GM12878 (cell line): ENCODE data around the gene MYO9B. TPM values are rescaled to one million over a fixed set of nuclear protein-coding genes. Genes with fewer than 3 reads are reported as not detected.

Experiments used
- ATAC-seq: fragments of 200-7000 bp; cut with Tn5 transposase; 3 replicates; pipeline ENCODE4 v1.9.1; 2020; ENCODE audit warnings: mild to moderate bottlenecking, moderate library complexity
- BruUV-seq: library from RNA; stranded (reverse); fragments of 400-500 nt; replicated peaks from 2 replicates; lab custom pipeline; 2021; lab: Mats Ljungman, UMichigan
- CTCF ChIA-PET: fragments of 300-600 bp; sonication (Branson Sonifier 250); formaldehyde crosslinking; extraction: SDS; loops from one replicate; lab custom pipeline; 2021; ENCODE audit warnings: inconsistent platforms; lab: Yijun Ruan, JAX
- POLR2A ChIA-PET: fragments of 350-600 bp; formaldehyde crosslinking; extraction: SDS; loops from one replicate; lab custom pipeline; 2021; ENCODE audit warnings: inconsistent platforms; lab: Charles Lee
- RAD21 ChIA-PET: fragments of 300-600 bp; sonication (Branson Sonifier 250); formaldehyde crosslinking; loops from one replicate; lab custom pipeline; 2023; ENCODE audit warnings: antibody characterized with exemption; ENCODE audit not compliant: unreplicated experiment; lab: Charles Lee
- SMC1A ChIA-PET: fragments of 300-600 bp; sonication (Branson Sonifier 250); formaldehyde crosslinking; loops from one replicate; lab custom pipeline; 2023; ENCODE audit not compliant: unreplicated experiment, uncharacterized antibody; lab: Charles Lee
- DNase-seq: peaks from one replicate; pipeline ENCODE4 v3.0.0-alpha.2; 2011; ENCODE audit warnings: low read depth, low spot score
- FAIRE-seq: peaks from 3 replicates; lab custom pipeline; 2011; peaks lifted over from hg19 to GRCh38; lab: Jason Lieb, UNC
- H2AFZ ChIP-seq: 2 replicates; pipeline ENCODE4 v1.6.0; 2011; ENCODE audit warnings: low read depth, low read length, control low read depth; ENCODE audit not compliant: control insufficient read depth
- H3K27ac ChIP-seq: 2 replicates; pipeline ENCODE4 v1.5.1; 2011; ENCODE audit warnings: control low read depth; ENCODE audit not compliant: control insufficient read depth, insufficient read depth
- H3K27me3 ChIP-seq, 2 experiments: replicated peaks in 1 of 2; 2 replicates each; pipeline versions ENCODE4 v1.6.0 to v1.6.1; 2011; ENCODE audit warnings: low read length in 1 of 2; ENCODE audit not compliant: control insufficient read depth in 2 of 2, insufficient read depth in 2 of 2
- H3K36me3 ChIP-seq, 2 experiments: 2 replicates each; pipeline ENCODE4 v1.5.1; 2011; ENCODE audit warnings: low read length in 1 of 2; ENCODE audit not compliant: control insufficient read depth in 2 of 2, insufficient read depth in 2 of 2
- H3K4me1 ChIP-seq: 2 replicates; pipeline ENCODE4 v1.6.1; 2011; ENCODE audit warnings: mild to moderate bottlenecking, low read length, moderate library complexity, mixed read lengths; ENCODE audit not compliant: control insufficient read depth, insufficient read depth
- H3K4me2 ChIP-seq: 2 replicates; pipeline ENCODE4 v1.6.0; 2011; ENCODE audit warnings: control low read depth; ENCODE audit not compliant: control insufficient read depth, insufficient read depth
- H3K4me3 ChIP-seq: fragments of 200-600 bp; sonication (generic); 2 replicates; pipeline ENCODE4 v1.5.1; 2016
- H3K79me2 ChIP-seq: 2 replicates; pipeline ENCODE4 v1.6.0; 2011; ENCODE audit warnings: low read length; ENCODE audit not compliant: control insufficient read depth, insufficient read depth
- H3K9ac ChIP-seq: 2 replicates; pipeline ENCODE4 v1.8.0; 2011; ENCODE audit warnings: low read length, control low read depth, mixed read lengths; ENCODE audit not compliant: control insufficient read depth, insufficient read depth
- H3K9me3 ChIP-seq: replicated peaks from 3 replicates; pipeline ENCODE4 v1.5.1; 2011; ENCODE audit warnings: mild to moderate bottlenecking, low read length; ENCODE audit not compliant: control insufficient read depth, insufficient read depth
- H4K20me1 ChIP-seq: 2 replicates; pipeline ENCODE4 v1.6.0; 2011; ENCODE audit not compliant: control insufficient read depth, insufficient read depth
- BACH1 ChIP-seq: fragments of 450-650 bp; IDR thresholded peaks from 2 replicates; pipeline ENCODE4 v1.6.1; 2017; ENCODE audit warnings: mild to moderate bottlenecking, borderline replicate concordance
- BRCA1 ChIP-seq: IDR thresholded peaks from 2 replicates; pipeline ENCODE4 v1.6.1; 2011; ENCODE audit warnings: low read depth, low read length, improper control_type of control experiment
- IRF3 ChIP-seq: fragments of 450-650 bp; IDR thresholded peaks from 2 replicates; pipeline ENCODE4 v1.6.1; 2014; ENCODE audit warnings: mild to moderate bottlenecking
- RCOR1 ChIP-seq: conservative IDR thresholded peaks from 2 replicates; pipeline ENCODE4 v1.6.1; 2012; ENCODE audit warnings: low read depth, low read length, improper control_type of control experiment
- RELA ChIP-seq: fragments of 450-650 bp; IDR thresholded peaks from 2 replicates; pipeline ENCODE4 v1.8.0; 2014; ENCODE audit warnings: borderline replicate concordance; ENCODE audit not compliant: partially characterized antibody
- SUZ12 ChIP-seq: fragments of 200-600 bp; sonication (generic); IDR thresholded peaks from one replicate; pipeline ENCODE4 v1.6.1; 2018; ENCODE audit warnings: antibody characterized with exemption, mild to moderate bottlenecking; ENCODE audit not compliant: unreplicated experiment
- ZBED1 ChIP-seq: IDR thresholded peaks from 2 replicates; pipeline ENCODE4 v1.6.1; 2016; ENCODE audit warnings: borderline replicate concordance
- ZNF207 ChIP-seq: fragments of 450-650 bp; IDR thresholded peaks from 2 replicates; pipeline ENCODE4 v1.6.1; 2014; ENCODE audit warnings: antibody characterized with exemption, mild to moderate bottlenecking, borderline replicate concordance
- WGBS: methylation state at CpG from one replicate; pipeline ENCODE4 v1.1.6; 2016; ENCODE audit warnings: low lambda C conversion rate; ENCODE audit not compliant: insufficient replicate concordance, insufficient coverage; ENCODE audit errors: missing lambda C conversion rate; 5-methylcytosine and 5-hydroxymethylcytosine counted together
- in situ Hi-C: fragments of 300-500 bp; cut with MboI; formaldehyde crosslinking; loops from 9 replicates; pipeline ENCODE4 v1.14.3; 2018; ENCODE audit warnings: mixed read lengths
- intact Hi-C: fragments of 100-400 bp; cut with micrococcal nuclease; formaldehyde crosslinking; loops from one replicate; pipeline ENCODE4 v1.14.2; 2022; ENCODE audit not compliant: unreplicated experiment
- polyA plus RNA-seq, 11 experiments: library from polyadenylated mRNA; depleted of rRNA in 4 of 11; unstranded in 6 of 11; stranded (reverse) in 5 of 11; fragments of >200 nt; fragmentation: Nextera tagmentation in 4 of 11; fragmentation: Illumina TruSeq in 1 of 11; extraction: Ambion mirVana in 4 of 11; extraction: Trizol in 1 of 11; gene quantifications; 1 replicate in 1 of 11; 2 replicates in 10 of 11; pipeline versions ENCODE4 v1.2.1 to v1.2.3, GENCODE V29; 2011 to 2016; ENCODE audit warnings: inconsistent platforms in 2 of 11, missing spikeins in 2 of 11, low read depth in 1 of 11
- total RNA-seq, 4 experiments: library from RNA; depleted of rRNA in 3 of 4; stranded (reverse); fragments of >200 nt in 3 of 4; fragmentation: Illumina TruSeq in 1 of 4; extraction: Trizol in 1 of 4; gene quantifications; 2 replicates each; pipeline versions ENCODE4 v1.2.1 to v1.2.3, GENCODE V29; 2013 to 2021
- TF ChIP-seq, protein P1 (sequence below): fragments of 450-650 bp; IDR thresholded peaks from 2 replicates; pipeline ENCODE4 v1.6.1; 2017; ENCODE audit warnings: mild to moderate bottlenecking, moderate library complexity
- TF ChIP-seq, protein P2 (sequence below): IDR thresholded peaks from 2 replicates; pipeline ENCODE4 v1.6.1; 2011; ENCODE audit warnings: borderline replicate concordance, low read depth, mild to moderate bottlenecking, moderate library complexity, low read length; ENCODE audit not compliant: insufficient read depth, poor library complexity, severe bottlenecking
- TF ChIP-seq, protein P3 (sequence below): fragments of 450-650 bp; IDR thresholded peaks from 2 replicates; pipeline ENCODE4 v1.6.1; 2017; ENCODE audit warnings: low read depth, mild to moderate bottlenecking, moderate library complexity
- TF ChIP-seq, protein P4 (sequence below): fragments of 450-650 bp; IDR thresholded peaks from 2 replicates; pipeline ENCODE4 v1.6.1; 2018; ENCODE audit warnings: mild to moderate bottlenecking, low read depth, moderate library complexity; ENCODE audit not compliant: partially characterized antibody

The MYO9B gene
- total and polyA plus RNA-seq, 10 of the 15 experiments (the other 5 are each of a cell fraction or from before 2014, with no cell fraction given), result 5.4 to 165 (median 45.8) TPM

DNA sequence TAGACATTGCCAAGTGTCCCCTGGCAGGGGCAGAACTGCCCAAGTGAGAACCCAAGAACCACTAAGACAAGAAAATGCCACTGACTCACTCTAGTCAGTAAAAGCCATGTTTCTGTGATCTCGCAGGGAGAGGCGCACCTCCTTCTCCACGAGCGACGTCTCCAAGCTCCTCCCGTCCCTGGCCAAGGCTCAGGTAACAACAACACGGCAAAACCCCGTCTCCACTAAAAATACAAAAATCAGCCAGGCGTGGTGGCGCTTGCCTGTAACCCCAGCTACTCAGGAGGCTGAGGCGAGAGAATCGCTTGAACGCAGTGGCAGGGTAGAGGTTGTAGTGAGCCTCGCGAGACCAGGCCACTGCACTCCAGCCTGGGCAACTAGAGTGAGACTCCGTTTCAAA is 122.1 kb downstream of the MYO9B start:
- H3K4me3 ChIP-seq, result no peak overlapping the region
- 92% methylated on average over 16 of the region's 16 CpGs for WGBS
- H2AFZ ChIP-seq, result no peak overlapping the region
- no peak for FAIRE-seq
- no peaks in the 10 kb centered on the region for H3K27me3 ChIP-seq
- in situ Hi-C loops (no loop called here), intact Hi-C loops (no loop called here)
- ChIA-PET RAD21 (no interaction called here), CTCF (no interaction called here), SMC1A (no interaction called here), POLR2A (no interaction called here)
- no peak overlapping the region for H3K9ac ChIP-seq
- H3K79me2 ChIP-seq, result no peaks in the 10 kb centered on the region
- no peaks in the 10 kb centered on the region for H3K9me3 ChIP-seq
- H3K4me2 ChIP-seq, result no peak overlapping the region
- peaks cover 33 to 52% of the 10 kb centered on the region in 2 experiments for H3K36me3 ChIP-seq
- no peak for DNase-seq
- no peak overlapping the region for H3K27ac ChIP-seq
- BruUV-seq, result no TSS peak
- no peaks in the 10 kb centered on the region for H3K4me1 ChIP-seq
- no peak for ATAC-seq
- H4K20me1 ChIP-seq, result no peaks in the 10 kb centered on the region
- TF ChIP-seq, protein P1, sequence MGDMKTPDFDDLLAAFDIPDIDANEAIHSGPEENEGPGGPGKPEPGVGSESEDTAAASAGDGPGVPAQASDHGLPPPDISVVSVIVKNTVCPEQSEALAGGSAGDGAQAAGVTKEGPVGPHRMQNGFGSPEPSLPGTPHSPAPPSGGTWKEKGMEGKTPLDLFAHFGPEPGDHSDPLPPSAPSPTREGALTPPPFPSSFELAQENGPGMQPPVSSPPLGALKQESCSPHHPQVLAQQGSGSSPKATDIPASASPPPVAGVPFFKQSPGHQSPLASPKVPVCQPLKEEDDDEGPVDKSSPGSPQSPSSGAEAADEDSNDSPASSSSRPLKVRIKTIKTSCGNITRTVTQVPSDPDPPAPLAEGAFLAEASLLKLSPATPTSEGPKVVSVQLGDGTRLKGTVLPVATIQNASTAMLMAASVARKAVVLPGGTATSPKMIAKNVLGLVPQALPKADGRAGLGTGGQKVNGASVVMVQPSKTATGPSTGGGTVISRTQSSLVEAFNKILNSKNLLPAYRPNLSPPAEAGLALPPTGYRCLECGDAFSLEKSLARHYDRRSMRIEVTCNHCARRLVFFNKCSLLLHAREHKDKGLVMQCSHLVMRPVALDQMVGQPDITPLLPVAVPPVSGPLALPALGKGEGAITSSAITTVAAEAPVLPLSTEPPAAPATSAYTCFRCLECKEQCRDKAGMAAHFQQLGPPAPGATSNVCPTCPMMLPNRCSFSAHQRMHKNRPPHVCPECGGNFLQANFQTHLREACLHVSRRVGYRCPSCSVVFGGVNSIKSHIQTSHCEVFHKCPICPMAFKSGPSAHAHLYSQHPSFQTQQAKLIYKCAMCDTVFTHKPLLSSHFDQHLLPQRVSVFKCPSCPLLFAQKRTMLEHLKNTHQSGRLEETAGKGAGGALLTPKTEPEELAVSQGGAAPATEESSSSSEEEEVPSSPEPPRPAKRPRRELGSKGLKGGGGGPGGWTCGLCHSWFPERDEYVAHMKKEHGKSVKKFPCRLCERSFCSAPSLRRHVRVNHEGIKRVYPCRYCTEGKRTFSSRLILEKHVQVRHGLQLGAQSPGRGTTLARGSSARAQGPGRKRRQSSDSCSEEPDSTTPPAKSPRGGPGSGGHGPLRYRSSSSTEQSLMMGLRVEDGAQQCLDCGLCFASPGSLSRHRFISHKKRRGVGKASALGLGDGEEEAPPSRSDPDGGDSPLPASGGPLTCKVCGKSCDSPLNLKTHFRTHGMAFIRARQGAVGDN, result no peak
- TF ChIP-seq, protein P2, sequence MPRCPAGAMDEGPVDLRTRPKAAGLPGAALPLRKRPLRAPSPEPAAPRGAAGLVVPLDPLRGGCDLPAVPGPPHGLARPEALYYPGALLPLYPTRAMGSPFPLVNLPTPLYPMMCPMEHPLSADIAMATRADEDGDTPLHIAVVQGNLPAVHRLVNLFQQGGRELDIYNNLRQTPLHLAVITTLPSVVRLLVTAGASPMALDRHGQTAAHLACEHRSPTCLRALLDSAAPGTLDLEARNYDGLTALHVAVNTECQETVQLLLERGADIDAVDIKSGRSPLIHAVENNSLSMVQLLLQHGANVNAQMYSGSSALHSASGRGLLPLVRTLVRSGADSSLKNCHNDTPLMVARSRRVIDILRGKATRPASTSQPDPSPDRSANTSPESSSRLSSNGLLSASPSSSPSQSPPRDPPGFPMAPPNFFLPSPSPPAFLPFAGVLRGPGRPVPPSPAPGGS, result no peak
- TF ChIP-seq, protein P3, sequence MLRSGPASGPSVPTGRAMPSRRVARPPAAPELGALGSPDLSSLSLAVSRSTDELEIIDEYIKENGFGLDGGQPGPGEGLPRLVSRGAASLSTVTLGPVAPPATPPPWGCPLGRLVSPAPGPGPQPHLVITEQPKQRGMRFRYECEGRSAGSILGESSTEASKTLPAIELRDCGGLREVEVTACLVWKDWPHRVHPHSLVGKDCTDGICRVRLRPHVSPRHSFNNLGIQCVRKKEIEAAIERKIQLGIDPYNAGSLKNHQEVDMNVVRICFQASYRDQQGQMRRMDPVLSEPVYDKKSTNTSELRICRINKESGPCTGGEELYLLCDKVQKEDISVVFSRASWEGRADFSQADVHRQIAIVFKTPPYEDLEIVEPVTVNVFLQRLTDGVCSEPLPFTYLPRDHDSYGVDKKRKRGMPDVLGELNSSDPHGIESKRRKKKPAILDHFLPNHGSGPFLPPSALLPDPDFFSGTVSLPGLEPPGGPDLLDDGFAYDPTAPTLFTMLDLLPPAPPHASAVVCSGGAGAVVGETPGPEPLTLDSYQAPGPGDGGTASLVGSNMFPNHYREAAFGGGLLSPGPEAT, result no peak
- TF ChIP-seq RELA, result no peak
- TF ChIP-seq SUZ12, result no peak
- TF ChIP-seq RCOR1, result no peak
- no peak for TF ChIP-seq BACH1
- TF ChIP-seq, protein P4, sequence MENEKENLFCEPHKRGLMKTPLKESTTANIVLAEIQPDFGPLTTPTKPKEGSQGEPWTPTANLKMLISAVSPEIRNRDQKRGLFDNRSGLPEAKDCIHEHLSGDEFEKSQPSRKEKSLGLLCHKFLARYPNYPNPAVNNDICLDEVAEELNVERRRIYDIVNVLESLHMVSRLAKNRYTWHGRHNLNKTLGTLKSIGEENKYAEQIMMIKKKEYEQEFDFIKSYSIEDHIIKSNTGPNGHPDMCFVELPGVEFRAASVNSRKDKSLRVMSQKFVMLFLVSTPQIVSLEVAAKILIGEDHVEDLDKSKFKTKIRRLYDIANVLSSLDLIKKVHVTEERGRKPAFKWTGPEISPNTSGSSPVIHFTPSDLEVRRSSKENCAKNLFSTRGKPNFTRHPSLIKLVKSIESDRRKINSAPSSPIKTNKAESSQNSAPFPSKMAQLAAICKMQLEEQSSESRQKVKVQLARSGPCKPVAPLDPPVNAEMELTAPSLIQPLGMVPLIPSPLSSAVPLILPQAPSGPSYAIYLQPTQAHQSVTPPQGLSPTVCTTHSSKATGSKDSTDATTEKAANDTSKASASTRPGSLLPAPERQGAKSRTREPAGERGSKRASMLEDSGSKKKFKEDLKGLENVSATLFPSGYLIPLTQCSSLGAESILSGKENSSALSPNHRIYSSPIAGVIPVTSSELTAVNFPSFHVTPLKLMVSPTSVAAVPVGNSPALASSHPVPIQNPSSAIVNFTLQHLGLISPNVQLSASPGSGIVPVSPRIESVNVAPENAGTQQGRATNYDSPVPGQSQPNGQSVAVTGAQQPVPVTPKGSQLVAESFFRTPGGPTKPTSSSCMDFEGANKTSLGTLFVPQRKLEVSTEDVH, result no peak
- TF ChIP-seq IRF3, result no peak
- TF ChIP-seq ZBED1, result no peak
- TF ChIP-seq ZNF207, result no peak
- no peak for TF ChIP-seq BRCA1
